GM18870 (cell line): ENCODE measurements around the gene CACNA2D3.

Experiments used
- ATAC-seq: cut with Tn5 transposase; IDR thresholded peaks from one replicate; pipeline ENCODE4 v1.9.1; 2021; ENCODE audit warnings: moderate library complexity; ENCODE audit not compliant: unreplicated experiment

Gene CACNA2D3

GRCh38 chr3:54518011-54518675 is 395.8 kb downstream of the CACNA2D3 start:
- no peak for ATAC-seq

DNA sequence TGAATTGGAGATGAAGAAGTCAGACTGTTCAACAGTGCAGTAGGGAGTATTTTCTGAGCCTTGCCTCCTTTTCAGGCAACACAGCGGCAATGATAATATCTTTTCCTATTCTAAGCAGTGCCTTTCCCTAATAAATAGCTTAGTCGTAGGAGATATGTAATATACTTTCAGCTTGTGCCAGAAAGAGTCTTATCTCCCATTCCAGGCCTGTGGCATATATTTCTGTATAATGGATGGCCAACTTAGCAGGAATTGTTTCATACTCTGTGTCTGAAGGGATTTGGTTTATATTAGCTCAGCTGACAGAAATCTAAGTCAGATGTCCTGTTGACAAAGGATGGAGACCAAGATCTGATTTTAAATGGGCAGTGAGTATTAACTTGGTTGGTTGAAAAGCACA is 397.1 kb downstream of the CACNA2D3 start:
- ATAC-seq: no peak

- no peak for ATAC-seq
Observed at GRCh38 chr3:54520060-54520459, 397.7 kb downstream of the CACNA2D3 start.

DNA sequence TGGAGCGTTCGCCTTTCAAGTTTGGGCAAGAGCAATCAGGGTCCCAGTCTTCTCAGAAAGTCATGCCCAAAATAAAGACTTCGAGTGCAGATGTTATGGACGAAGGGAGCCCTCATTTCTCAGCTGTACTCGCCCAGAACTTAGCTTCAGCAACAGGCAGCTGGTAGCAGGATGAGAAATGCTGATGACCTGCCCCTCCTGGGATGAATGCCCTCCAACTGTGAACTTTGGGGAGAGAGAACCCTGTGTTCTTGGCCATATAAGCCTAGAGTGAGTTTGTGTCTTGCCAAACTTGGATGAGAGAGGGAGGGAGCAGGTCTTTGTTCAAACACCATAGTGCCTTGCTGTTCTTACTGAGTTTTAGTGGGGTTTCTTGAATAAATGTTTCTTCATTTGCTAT is 405.2 kb downstream of the CACNA2D3 start:
- no peak for ATAC-seq

DNA sequence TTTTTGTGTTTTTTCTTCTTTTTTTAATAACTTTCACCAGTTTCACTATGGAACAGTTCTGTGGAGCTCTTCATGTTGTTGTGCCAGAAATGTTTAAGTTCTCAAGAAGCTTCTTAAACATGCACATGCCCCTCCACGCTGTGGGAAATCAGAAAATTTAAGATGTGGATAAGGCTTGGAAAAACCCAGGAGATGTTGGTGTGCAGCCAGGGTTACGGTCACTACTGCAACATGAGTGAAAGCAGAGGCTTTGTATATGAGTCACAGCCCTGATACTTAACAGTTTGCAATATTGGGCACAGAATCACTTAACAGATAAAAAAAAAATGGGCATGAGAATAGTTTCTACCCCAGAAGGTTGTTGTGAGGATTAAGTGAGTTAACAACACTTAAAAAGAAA is 405.6 kb downstream of the CACNA2D3 start:
- no peak for ATAC-seq

- ATAC-seq: no peak
Observed at GRCh38 chr3:54528668-54529067, 406.3 kb downstream of the CACNA2D3 start.

DNA sequence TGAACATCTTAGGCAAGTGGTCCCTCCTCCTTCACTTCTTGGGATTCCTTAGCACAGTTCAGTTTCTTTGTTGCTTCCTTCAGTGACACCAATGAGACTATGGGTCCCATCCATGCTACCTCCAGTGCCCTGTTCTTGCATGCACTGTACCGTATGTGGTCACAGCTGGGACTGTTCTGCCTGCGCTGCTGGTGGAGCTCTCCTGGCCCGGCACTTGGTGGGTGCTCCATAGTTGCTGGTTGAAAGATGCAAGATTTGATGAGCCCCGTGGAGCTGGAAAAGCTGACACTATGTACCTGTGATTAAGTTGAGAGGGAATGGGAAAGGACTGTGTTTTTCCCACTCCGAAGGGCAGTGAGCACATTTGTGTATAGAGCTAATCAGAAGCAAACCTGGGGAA is 407.7 kb downstream of the CACNA2D3 start:
- ATAC-seq: no peak

GRCh38 chr3:54530944-54531343 is 408.6 kb downstream of the CACNA2D3 start:
- no peak for ATAC-seq

DNA sequence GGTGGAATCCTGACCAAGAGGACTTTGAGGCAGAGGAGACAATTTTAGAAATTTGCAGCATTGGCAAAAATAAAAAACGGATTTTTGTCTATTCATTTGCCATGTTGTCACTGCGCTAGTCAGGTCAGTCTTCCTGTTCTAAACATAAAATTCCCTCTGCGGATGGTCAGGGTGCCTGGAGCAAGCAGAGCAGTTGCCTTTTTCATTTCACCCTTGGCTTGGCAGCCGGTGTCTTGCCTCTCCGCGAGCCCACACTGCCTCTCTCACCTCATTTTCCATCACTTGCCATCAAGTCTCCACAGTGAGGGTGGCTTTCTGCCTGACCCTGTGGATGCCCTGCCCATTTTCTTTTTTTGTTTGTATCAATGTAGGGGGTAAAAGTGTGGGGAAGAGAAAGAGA is 409.4 kb downstream of the CACNA2D3 start:
- no peak for ATAC-seq

DNA sequence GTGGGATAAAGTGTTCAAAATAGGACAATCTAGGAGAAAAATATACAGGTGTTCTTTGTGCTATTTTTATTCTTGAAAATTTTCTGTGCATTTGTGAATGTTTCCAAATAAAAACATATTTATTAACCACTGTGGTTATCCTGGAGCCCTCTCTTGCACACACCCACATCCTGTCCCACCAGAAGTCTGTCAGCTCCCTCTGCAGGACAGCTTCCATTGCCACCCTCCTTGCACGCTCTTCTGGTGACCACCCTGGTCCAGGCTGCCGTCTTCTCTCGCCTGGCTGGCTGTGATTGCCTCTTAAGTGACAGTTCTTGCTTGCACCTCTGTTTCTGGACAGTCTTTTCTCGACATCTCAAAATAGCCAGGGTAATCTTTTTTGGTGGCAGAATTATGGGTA is 411.5 kb downstream of the CACNA2D3 start:
- ATAC-seq: no peak

DNA sequence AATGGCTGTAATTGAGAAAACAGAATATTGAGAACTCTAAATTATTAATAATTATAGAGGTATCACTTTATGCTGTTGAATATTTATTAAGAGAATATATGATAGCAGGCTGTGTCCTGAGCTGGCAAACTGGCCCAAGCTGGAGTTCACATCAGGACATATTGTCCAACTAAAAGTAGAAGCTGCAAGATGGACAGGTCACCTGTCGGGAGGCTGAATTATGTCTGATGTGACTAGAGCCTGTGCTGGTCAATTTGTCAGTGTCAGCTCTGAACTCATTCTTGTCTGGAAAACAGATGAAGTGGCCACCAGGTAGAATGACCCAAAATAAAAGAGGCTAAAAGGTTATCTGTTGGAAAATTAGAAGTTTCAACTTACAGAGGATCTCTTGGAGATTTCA is 413.3 kb downstream of the CACNA2D3 start:
- no peak for ATAC-seq

DNA sequence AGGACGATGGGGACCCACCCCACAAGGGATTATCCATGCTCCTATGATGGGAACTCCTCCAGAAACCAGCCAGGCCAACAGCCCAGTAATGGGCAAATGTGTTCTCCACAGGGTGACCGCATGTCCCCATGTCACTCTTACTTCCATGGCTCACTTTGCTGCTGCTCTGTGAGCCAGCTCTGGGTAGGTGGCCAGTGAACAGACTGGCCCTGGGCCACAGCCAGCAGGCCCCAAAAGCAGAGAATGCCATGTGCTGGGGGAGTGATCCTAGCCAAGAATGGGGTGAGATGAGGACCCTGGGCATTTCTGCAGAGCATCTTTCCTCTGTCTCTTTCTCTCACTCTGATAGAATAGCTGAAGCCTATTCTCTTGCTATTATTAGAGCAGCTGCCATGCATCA is 414.1 kb downstream of the CACNA2D3 start:
- ATAC-seq: no peak

GRCh38 chr3:54537506-54537905 is 415.2 kb downstream of the CACNA2D3 start:
- ATAC-seq: no peak

DNA sequence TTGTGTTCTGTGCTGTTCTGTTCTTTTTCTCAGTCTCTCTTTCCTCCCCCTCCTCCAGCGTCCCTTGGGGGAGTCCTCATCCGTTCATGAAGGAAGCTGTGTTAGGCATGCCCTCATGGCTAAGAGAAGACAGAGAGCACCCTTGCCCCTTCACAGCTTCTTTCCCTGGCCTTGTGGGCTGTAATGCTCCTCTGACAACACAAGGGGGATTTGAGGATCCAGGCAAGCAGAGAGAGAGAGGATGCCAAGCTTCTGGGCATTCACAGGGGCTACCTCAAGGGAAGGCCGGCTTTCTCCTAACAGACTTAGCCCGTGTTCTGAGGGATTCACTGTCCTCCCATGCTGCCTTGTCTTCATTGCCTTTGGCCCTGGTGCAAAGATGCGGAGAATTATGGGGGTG is 416.0 kb downstream of the CACNA2D3 start:
- ATAC-seq: no peak

DNA sequence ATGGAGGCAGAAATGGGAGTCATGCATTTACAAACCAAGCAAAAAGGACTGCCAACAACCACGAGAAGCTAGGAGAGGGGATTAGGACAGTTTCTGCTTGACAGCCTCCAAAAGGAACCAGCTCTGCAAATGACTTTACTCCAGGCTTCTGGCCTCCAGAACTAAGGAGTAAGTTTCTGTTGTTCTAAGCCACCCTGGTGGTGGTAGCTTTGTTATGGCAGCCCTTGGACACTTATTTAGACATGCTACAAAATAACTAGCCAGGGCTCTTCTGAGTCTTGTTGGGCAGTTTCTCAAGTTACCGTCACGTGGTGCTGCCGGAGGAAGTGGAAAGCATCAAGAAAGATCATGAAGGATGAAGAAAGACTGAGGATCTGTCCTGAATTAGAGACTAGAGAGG is 419.0 kb downstream of the CACNA2D3 start:
- no peak for ATAC-seq

- no peak for ATAC-seq
Observed at GRCh38 chr3:54543446-54543845, 421.1 kb downstream of the CACNA2D3 start.

GRCh38 chr3:54547051-54547450 is 424.7 kb downstream of the CACNA2D3 start:
- no peak for ATAC-seq

DNA sequence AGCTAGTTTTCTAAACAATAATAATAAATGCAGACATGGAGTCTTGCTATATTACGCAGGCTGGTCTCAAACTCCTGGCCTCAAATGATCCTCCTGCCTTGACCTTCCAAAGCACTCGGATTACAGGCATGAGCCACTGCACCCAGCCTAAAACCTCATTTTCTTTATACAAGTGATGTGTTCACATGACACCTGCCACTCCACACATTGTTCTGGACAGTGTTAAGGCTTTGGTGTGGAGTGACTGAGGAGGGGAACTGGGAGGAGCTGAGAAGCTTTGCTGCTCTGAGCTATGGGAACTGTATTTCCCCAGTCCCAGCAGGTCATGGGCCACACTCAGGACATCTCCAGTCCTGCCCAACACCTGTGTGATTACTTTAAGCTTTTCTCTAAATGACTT is 425.5 kb downstream of the CACNA2D3 start:
- no peak for ATAC-seq

- ATAC-seq: no peak
Observed at GRCh38 chr3:54549607-54550220, 427.4 kb downstream of the CACNA2D3 start.

GRCh38 chr3:54550221-54550977 is 428.0 kb downstream of the CACNA2D3 start:
- no peak for ATAC-seq

- no peak for ATAC-seq
Observed at GRCh38 chr3:54556630-54557029, 434.3 kb downstream of the CACNA2D3 start.
